Inflammatory macrophage (primary cell): ENCODE results near the gene SAMHD1.
A peak's percentile ranks its signal among the peaks of the same experiment; 100 is the strongest.
"Not testable (repeated sequence)": the region's sequence is repeated elsewhere in the genome, so short reads cannot be mapped to it uniquely, and the experiment has no call there.

Experiments used
- DNase-seq, 2 donors: peaks; one replicate each; pipeline ENCODE4 v3.0.0-alpha.2; 2020 to 2022

Gene SAMHD1

DNA sequence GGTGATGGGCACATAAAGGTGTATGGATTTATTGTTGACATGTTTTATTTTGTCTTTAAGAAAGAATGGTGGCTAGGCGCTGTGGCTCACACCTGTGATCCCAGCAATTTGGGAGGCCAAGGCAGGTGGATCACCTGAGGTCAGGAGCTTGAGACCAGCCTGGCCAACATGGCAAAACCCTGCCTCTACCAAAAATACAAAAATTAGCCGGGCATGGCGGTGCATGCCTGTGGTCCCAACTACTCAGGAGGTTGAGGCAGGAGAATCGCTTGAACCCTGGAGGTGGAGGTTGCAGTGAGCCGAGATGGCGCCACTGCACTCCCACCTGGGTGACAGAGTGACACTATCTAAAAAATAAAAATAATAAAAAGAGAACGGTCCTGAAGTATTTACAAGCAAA, 45.4 kb downstream of the SAMHD1 start:
- not testable (repeated sequence) for DNase-seq

DNA sequence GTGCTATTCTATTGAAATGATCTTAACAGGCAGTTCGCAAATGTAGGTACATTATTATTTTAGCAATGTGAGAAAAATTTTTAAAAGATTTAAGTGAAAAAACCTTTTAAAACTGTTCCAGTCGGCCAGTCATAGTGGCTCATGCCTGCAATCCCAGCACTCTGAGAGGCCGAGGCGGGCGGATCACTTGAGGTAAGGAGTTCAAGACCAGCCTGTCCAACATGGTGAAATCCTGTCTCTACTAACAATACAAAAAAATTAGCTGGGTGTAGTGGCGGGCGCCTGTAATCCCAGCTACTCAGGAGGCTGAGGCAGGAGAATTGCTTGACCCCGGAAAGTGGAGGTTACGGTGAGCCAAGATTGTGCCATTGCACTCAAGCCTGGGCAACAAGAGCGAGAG, 45.9 kb downstream of the SAMHD1 start:
- not testable (repeated sequence) for DNase-seq

DNA sequence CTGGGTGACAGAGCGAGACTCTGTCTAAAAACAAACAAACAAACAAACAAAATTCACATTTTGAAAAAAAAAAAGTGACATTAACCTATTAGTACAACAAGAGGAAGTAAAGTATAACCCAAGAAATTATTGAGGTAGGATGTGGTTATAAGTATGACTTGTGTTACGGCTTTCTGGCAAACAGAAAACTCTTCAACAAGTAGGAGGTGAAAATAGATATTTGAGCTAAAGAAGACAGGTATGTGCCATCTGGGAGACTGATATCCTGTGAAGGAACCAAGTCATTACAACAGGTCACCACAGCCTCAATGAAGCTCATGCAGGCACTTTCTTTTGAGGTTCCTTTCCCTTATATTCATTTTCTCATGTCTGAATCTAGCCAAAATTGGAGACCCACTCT, 46.8 kb downstream of the SAMHD1 start:
- no peak for DNase-seq

DNA sequence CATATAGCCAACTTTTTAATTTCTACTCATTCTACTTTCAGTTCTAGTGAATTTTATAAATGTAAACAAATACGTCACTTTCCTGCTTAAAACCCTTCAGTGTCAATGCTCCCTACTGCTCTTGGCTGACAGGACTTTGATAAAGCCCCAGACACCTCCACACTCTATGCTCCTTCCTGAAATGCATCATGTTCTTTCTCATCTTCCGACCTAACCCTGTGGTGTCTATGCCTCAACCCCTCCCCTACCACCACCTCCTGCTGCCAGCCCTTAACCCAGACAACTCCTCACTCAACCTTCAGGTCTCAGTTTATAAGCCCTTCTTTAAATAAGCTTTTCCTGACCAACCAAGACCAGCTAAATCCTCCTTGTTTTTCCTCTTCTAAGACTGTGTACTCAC, 56.5 kb downstream of the SAMHD1 start:
- DNase-seq = no peak

DNA sequence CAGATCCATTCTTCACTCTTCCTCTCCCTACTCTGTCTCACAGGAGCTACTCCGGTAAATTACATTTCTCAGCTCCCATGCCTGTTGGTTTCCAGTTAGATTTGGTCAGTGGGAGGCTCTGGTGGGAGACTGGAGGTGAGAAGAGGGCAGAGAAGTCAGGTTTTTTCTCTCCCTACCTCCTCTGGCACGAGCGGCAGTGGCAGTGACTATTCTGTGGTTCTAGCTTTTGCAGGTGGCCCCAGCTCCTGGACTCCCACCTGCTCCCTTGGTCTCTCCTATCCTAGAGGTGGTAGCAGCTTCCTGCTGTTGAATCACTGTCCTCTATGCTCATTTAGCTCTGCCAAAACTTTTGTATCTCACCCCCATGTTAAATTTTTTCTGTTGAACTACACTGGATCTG, 57.7 kb downstream of the SAMHD1 start:
- DNase-seq = no peak

DNA sequence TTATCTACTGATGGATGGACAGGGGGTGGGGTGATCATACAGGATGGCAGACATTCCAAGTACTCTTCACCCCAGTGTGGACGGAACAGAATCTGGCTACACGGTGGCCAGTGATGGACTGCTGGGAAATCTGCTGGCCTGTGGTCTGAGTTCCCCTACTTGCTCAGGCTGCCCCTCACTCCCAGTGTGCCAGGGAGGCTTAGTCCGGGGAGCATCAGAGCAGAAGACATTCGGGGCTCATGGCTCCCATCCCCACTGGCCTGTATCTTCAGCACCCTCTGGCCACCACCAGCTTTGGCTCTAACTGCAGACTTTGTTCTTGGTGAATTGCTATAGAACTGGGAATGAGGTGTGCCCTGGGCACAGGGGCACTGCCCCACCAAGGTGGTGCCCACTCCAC, 60.3 kb downstream of the SAMHD1 start:
- DNase-seq = no peak

DNA sequence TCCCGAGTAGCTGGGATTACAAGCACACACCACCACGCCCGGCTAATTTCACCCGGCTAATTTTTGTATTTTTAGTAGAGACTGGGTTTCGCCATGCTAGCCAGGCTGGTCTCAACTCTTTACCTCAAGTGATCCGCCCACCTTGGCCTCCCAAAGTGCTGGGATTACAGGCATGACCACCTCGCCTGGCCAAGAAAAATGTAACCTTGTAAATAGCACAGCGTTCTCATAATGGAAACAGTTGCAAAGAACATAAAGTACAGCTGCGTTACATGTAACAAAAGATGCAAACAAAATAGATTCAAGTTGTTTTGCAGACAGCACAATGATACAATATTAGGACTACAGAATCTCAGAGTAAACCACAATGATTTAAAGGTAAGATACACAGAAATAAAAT, 60.9 kb downstream of the SAMHD1 start:
- DNase-seq = no peak

DNA sequence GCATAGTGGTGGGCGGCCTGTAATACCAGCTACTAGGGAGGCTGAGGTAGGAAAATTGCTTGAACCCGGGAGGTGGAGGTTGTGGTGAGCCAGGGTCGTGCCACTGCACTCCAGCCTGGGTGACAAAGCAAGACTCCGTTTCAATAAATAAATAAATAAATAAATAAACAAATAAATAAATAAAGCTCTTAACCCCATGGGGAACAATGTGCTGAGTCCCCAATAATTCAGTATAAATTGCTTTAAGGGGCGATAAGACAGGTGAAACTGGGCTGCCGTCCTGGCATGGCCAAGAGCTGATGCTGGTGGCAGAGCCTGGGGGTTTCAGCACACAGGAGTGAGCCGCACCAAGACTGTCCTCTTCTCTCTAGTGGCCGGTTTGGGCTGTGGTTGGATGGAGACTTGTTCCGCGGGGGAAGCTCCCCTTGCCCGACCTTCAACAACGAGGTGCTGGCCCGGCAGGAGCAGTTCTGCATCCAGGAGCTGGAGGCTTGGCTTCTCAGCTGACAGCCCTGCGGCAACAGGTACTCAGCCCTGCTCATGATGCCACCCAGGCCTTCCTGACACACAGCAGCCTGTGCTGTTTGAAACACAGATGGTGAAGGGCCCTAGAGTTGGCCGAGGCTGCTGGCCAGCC, 62.5 kb downstream of the SAMHD1 start:
- DNase-seq = no peak

DNA sequence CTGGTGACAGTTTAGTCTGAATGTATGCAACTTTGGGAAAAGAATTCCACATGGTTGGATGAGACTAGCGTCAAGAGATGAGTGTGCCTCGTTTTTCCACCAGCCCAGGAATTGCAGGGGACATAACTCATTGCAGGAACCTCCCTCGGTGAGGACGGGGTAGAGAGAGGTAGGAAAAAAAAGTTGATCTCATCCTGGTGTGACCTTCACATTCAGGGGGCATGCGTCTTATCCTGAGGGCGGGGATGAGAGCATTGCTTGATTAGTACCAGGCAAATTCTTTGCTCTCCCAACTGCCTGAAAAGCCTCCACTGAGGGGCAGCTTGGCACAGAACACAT, 63.8 kb downstream of the SAMHD1 start:
- DNase-seq = no peak

DNA sequence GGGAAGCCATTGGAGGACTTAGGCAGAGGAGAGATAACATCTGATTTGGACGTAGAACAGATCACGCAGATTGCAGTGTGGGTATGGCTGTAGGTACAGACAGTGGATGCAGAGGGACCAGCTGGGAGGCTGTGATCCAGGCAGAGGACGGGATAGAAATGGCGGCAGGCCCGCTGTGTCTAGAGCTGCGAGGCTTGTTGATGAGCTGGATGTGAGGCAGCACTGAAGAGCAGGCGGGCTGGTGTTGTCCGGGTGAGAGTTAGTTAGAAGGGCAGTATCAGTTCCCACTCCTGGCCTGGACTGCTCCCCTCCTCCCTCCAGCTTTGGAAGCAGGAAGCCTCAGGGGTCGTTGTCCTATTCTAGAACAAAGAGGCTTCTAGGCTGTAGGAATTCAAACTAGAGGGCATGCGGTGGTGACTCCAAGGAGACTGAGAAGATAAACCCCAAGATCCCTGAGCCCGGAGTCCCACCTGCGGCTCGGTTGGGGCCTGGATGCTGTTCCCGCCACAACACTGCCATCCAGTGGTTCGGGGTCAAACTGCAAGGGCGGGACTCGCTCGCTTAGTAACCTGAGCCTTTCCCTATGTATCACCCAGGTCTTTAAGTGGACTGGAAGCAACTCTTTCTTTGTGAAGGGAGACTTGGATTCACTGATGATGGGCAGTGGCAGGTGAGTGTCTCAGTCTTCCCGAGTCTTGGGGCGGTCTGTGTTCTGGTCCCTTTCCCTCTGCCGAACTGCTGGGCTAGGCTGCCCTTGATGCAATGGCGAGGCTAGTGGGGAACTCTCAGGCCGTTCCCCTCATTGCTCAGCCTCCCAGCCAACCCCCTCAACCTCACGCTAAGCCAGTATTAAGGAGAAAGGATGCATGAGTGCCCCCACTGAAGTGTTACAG, 64.4 kb downstream of the SAMHD1 start:
- peak; percentile 68 to 73 for DNase-seq

DNA sequence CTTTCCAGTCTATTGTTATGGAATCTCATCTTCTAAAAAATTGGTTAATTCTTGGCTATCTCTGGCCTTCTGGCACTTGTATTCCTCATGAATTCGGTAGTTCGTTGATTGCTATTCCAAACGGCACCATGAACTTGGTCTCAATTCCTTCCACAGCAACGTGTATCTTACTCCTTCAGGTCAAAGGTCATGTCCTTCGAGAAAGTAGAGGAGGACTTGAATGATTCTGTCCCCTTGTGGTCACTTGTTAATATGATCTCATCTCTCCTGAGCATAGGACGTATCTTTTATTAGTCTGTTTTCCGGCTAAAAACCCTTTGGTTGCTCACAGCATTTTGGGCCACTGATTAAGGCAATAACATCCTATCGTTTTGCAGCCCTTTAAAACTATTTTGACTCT, 66.2 kb downstream of the SAMHD1 start:
- DNase-seq = peak in 1 of 2 donors; percentile 42

DNA sequence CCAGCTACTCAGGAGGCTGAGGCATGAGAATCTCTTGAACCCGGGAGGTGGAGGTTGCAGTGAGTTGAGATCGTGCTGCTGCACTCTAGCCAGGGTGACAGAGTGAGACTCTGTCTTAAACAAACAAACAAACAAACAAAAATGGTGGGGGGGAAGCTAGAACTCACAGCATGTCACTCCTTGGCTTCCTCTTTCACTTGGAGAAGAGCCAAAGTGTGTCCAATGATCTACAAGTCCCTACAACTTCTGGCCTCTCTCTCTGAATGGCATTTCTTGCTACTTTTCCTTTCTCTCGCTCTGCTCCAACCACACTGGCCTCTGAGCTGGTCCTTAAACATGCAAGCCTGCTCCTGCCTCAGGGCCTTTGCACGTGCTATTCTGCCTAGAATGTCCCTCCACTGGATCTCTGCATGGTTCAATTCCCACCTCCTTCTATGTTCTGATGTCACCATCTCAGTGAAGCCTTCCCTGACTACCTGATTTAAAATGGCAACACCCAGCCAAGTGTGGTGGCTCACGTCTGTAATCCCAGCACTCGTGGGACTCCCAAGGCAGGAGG, 67.5 kb downstream of the SAMHD1 start:
- DNase-seq = peak; percentile 72 to 73

DNA sequence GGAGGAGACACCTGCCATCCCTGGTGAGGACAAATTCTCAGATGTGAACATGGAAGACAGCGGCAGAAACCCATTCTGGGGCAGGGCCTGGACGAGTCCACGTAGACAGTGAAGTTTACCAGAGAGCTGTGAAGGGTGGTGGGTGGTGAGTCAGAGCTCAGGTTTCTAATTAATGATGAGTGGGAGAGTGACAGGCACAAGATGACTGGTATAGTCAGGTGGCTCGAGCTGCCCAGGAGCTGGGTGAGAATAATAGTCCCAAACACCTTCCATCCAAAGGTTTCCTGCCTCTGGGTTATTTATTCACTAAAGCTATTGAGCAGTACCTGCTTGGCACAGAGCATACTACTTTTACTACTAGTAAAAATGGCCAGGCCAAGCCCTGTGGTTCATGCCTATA, 69.6 kb downstream of the SAMHD1 start:
- no peak for DNase-seq

DNA sequence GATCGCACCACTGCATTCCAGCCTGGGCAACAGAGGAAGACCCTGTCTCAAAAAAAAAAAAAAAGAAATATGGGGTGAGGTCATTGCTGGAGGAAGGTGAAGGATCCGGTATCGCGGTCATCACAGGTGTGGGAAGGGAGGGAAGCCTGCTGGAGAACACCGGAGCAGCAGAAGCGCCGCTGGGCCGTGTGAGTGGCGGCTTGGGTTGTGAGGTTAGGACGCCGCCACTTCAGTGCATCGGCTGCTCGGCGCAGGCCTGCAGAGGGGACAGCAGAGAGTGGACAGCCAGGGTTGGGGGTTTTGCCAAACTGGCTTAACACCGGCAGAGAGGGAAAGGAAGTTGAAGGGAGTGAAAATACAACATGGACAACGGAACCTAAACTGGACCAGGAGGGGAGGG, 70.2 kb downstream of the SAMHD1 start:
- DNase-seq = no peak

DNA sequence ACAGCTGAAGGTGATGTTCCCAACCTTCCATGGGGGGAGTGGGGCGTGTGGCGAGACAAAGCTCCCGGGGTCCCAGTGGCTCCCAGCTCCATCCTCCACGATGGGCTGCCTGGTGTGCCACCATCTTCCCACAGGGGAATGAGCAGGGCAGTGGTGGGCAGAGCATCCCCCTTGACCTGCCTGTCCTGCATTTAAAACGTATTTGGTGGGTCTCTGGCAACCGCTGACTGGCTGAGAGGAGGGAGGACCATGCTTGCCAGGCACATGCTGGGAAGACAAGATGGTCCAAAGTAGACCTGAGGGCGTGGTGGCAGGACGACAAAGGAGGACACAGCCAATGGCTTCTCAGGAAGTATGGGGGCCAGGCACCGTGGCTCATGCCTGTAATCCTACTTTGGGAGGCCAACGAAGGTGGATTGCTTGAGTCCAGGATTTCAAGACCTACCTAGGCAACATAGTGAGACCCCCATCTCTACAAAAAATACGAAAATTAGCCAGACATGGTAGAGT, 70.7 kb downstream of the SAMHD1 start:
- DNase-seq = no peak

DNA sequence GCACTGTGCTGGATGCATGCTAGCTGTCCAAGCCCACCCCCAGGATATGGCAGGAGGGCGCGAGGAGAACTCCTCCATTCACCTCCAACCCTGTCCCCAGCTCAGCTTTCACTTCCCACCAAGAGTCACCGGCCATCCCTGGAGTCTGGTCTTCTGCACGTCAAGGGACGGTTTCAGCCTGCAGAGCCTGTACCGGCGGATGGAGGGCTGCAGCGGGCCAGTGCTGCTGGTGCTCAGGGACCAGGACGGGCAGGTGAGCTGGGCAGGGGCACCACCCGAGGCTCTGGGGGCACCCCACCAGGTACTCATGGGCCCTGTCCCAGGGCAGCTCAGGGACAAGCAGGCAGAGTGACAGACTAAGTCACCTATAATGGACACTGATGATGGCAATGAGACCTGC, 72.6 kb downstream of the SAMHD1 start:
- no peak for DNase-seq

DNA sequence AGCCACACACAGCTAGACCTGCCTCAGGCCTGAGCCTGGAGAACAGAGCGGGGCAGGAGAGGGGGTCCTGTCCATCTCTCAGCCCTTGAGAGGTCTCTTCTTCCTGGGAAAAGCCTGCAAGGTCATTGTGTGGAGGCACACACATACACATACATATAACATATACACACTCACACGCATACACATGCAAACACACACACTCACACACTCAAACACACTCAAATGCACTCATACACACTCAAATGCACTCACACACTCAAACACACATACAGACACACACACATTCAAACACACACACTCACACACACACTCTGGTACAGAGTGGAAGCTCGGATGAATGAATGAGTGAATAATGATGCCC, 75.1 kb downstream of the SAMHD1 start:
- no peak for DNase-seq

DNA sequence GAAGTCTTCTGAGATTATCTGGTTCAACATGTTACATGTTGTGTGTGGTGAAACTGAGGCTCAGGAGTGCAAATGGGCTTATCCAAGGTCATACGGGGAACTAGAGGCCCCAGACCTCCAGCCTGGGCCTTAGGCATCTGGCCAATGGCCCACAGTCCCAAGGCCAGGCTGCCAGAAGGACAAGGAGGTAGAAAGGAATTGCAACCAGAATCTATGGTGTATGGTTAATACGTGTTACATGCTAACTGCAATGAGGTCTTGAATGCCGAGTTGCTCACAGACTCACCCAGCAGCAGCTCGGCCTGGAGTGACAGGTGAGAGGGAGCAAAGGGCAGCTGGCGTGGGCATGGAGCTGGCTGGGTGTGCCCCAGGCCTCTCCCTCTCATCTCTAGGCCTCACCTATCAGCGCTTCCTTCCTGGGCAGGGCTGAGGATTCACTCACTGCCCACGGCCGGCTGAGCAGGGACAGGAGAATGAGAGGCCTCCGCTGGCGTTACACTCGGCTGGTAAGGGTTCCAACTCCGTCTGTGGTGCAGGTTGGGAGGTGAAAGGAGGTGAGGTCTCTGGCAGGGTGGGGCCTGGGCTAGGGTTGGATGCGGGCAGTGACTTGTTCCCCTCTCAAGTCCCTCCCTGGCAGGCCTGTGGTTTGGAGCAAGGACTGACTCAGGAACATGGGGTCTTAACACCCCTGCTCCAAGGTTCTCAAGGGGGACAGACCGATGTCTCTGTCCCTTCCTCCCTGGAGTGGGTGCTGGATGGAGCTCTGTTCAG, 75.6 kb downstream of the SAMHD1 start, which contains the start of gene TLDC2:
Gene TLDC2 (plus strand): TSS at position 437 of the 771 bp plus-strand sequence. CDS start 37 bp downstream, at position 474.
- DNase-seq = no peak

DNA sequence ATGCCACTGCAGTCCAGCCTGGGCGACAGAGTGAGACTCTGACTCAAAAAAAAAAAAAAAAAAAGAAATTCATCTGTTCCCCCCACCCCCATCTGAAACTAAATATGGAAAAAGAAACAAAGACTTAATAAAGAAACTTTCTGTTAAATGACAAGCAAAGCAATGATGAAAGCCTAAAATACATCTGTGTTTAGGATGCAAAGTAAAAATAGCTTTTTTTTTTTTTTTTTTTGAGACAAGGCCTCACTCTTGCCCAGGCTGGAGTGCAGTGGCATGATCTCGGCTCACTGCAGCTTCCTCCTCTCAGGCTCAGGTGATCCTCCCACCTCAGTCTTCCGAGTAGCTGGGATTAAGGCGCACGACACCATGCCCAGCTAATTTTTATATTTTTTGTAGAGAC, 76.4 kb downstream of the SAMHD1 start:
- DNase-seq = peak in 1 of 2 donors; percentile 40

DNA sequence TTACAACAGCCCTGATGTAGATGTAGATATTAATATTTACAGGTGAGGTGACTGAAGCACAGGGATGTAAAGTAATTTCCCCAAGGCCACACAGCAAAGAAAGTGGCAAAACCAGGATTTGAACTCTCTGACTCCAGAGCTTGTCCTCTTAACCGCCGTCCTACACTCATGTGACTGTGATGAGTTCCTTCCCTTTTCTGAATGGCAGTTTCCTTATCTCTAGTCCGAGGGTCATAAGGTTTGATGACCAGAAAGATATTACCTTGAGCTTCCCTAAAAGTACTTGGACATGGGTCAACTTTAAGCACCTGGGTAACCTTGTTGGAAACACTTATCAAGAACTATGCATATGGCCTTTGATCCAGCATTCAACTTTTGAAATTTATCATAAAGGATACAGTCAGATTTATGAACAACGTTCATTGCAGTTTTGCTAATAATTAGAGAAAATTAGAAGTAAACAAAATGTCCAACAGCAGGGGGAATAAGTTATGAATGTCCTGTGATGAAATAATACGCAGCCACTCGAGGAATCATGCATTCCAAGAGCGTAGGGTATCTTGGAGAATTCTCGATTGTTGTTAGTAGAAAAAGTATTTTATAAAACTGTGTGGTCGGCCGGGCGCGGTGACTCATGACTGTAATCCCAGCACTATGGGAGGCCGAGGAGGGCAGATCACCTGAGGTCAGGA, 77.9 kb downstream of the SAMHD1 start:
- peak; percentile 68 to 83 for DNase-seq

DNA sequence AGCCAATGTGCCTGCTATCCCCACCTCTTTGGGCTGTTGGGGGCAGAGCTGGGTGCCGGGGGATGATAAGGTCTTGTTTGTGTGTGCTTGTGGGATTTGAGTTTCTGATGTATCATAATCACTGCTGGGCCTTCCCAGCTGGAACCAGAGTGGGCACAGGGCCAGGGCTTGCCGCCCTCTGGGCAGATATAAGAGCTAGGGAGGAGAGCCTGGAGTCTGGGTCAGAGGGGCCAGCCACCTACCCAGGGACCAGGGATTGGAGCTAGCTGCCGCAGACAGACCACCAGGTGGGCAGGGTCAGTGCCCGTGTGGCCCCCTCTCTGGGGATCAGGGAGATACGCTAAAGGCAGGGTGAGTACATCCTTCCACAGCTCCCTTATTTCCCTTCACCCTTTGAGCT, 78.7 kb downstream of the SAMHD1 start:
- DNase-seq = no peak
